HG02623 (cell line): ENCODE measurements around the gene SLC4A2.

Experiments
- ATAC-seq: cut with Tn5 transposase; IDR thresholded peaks from one replicate; pipeline ENCODE4 v1.9.1; 2021; ENCODE audit warnings: moderate library complexity; ENCODE audit not compliant: unreplicated experiment

SLC4A2 gene

DNA sequence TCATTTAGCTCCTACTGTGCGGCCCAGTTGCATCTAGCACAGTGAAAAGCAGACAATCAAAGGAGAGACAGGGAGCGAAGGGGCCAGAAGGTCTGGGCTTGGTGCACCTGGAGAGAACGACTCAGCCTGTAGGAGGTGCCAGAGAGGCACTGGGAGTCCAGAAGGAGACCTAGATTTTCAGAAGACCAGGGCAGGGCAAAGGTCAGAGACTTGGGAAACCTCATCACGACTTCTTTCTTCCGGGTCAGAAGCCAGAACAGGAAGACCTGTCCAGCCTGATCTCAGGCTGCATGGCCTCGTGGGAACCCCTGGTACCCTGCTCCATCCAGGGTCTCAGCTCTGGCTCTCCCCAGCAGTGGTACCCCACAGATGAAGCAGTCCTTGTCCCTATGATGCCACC, 32.0 kb downstream of the SLC4A2 start:
- ATAC-seq = no peak

GRCh38 chr7:151091988-151092387, 32.6 kb downstream of the SLC4A2 start:
- ATAC-seq = no peak

DNA sequence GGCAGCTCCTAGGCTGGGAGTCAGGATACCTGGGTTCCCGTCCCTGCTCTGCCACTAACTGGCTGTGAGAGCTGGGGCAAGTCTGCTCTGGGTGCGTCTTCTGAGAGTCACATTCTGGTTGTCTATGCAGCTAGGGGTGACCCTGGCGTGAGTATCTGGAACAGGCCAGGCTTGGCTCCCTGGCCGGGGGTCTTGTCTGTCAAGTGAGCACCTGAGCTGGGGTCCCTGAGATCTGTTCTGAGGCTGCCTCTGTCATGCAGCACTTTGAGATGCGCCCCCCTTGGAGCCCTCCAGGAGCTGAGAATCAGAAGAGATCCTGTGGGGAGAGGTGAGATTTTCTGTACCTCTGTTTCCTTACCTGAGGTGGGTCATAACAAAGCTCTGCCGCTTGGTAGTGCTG, 34.4 kb downstream of the SLC4A2 start:
- ATAC-seq = no peak

- no peak for ATAC-seq
Observed at GRCh38 chr7:151094675-151095074, 35.3 kb downstream of the SLC4A2 start.

- no peak for ATAC-seq
Observed at GRCh38 chr7:151095123-151095797, 35.9 kb downstream of the SLC4A2 start.

DNA sequence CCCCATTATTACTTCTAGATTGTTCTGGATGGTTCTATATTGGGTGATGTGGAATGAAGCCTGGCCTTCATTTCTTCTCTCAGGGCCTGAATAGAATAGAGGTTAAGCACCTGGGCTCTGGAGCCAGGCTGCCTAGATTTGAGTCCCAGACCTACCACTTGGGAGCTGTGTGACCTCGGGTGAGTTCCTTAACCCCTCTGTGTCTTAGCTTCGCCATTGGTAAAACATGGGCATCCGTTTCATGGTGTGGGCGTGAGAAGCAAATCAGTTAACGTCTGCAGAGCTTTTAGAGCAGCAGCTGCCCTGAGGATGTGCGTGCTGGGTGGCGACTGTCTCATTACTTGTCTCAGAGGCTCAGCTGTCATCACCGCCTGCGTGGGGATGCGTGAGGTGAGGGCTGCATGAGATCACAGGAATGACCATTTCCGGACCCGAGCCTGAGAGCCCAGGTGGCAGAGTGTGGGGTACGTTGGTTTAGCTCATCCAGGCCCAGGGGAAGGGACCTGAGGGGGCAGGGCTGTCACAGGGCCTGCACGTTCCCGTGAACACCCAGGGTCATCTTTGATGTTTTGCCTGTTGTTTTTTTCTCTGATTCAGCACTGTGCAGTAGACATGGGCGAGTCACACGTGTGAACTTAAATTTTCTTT, 36.6 kb downstream of the SLC4A2 start:
- ATAC-seq = no peak

DNA sequence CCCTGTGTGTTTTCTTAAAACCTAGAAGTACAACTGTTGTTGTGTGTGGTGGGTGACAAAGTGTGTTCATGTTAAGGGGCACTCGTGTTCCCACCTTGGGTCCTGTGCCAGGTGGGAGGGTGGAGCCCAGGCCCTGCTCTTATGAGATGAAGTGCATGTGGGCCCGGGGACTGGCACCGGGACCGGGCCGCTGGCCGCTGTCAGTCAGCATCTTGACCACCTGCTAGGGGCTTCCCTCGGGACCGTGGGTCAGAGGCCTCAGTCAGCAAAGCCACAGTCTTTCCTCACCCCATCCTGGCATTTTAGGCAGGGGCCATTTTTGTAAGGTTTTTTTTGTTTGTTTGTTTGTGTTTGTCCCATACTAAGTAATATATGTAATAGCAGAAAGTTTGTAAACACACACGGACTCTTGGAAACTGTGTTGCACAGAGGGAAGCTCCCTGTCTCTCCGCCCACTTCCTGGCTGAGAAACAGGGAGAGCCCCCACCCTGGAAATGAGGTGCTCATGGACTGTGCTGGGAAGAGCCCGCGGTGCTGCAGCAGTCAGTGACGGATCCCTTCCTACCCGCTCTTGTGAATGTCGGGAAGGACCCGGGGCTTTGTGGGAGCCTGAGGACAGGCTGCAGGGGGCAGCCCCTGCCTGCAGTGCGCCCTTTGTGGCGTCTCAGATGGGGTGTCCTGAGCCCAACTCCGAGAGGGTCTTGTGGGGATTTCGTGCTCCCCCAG, 40.3 kb downstream of the SLC4A2 start:
- no peak for ATAC-seq

GRCh38 chr7:151100921-151101320, 41.5 kb downstream of the SLC4A2 start:
- no peak for ATAC-seq

DNA sequence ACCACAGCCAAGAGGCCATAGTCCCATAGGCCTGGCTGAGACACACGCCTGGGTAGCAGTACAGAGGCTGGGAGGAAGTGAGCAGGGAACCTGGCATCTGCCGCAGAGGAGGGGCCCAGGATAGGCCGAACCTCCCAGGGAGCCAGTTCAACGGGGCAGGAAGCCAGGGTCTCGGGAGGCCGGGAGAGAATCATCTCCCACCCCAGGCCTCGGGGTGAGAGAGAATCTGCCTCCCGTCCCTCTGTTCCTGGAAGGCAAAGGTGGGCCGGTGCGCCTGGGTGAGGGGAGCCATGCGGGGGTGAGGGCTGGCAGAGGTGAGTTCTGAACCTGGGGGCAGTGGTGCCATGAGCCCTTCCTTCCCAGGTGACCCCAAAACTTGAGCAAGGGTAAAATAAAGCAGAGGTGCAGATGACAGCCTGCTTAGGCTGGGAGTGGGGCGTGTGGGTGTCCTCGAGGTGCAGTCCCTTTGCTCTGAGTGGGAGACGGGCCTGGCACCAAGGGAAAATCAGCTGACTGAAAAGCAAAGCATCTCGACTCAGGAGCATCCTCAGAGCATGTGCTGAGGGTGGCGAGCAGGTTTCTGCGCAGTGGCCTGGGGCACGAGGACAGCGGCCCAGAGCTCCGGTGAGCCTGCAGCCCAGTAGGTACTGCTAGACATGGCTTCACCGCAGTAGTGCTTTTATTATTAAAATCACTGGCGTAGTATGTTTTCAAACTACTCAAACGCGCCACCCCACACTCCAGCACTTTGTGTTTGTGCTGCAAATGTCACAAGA, 42.4 kb downstream of the SLC4A2 start:
- ATAC-seq = no peak

GRCh38 chr7:151102991-151103390, 43.6 kb downstream of the SLC4A2 start:
- no peak for ATAC-seq

DNA sequence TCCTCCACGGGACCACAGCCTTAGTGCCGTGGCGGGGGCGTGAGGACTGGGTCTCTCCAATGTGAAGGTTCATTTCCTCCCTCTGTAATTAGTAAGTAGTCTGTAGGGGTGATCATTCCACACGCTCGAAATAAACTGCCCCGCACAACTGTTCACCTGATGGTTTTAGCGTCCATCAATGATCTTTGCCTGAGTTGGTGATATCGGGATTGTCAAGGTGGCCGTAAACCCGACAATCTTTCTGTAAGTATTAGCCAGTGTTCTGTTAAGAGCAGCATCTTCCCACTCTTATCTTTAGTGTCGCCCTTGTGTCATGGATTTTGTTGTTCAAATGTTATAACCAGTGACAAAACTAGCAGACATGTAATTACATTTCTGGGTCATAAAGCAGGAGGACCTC, 44.6 kb downstream of the SLC4A2 start:
- no peak for ATAC-seq

DNA sequence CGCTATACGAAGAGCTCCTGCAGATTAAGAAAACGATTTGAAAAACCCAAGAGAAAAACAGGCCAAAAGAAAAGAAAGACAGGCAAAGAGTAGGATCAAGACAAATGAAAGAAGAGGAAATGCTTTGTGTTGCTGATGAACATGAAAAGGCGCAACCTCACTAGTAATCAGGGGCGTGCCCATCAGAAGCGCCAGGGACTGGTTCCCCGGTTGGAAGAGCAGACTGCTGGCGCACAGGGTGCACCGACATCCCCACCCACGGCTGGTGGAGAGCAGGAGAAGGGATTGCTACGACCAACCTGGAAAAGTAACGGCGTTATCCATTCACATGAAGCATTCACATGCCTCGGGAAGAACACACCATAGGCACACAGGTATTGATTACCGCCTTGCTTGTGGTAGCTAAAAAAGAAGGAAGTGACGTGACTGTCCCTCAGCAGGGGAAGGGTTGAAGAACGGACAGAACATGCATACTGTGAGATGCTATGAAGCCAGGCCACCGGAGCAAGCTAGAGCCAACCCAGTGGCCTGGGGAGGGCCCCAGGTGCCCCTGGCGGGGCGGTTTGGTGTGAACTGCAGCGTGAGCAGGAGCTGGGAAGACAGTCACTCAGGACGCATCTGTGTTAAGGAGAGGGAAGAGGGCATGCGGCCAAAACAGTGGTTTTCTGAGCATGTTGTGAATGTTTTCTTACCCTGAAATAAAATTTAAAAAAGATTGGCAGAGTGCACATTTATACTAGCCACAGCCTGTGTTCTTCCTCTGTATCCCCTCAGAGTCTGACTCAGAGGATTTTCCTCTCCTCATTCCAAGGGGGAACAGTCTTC, 45.2 kb downstream of the SLC4A2 start:
- ATAC-seq = no peak

- ATAC-seq = no peak
Observed at GRCh38 chr7:151107882-151108281, 48.5 kb downstream of the SLC4A2 start.

- no peak for ATAC-seq
Observed at GRCh38 chr7:151109094-151110048, 50.0 kb downstream of the SLC4A2 start.

GRCh38 chr7:151110236-151110940, 51.0 kb downstream of the SLC4A2 start:
- ATAC-seq = no peak

DNA sequence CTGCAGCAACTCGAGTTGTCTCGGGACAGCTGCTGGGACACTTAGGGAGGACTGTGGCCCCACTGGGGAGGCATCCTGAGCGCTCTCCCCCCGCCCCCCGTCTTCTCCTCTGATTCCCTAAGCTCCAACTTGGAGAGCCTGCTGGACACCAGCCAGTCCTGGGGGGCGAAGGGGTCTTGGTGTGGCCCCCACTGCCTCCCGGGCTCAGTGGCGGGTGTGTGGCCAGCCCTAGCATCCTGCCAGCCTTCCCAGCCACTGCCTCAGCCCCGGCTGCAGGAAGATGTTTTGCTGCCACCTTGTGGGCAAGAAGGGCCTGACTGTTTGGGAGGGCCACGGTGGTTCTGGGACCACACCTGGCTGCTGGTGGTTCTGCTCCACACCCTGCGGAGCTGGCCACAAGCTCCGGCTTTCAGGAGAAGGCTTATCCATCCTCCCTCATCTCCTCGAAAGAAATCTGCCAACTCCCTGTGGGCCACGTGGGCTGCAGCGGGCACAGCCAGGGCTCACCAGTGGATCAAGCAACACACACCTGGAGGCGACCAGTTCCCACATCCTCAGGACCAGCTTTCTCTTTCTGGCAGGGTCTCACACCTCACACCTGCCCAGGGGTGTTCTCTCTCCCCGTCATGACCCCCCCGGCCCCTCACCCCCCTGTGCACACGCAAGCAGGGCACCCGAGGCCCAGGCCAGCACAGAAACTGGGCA, 51.7 kb downstream of the SLC4A2 start:
- peak; percentile 61 for ATAC-seq

DNA sequence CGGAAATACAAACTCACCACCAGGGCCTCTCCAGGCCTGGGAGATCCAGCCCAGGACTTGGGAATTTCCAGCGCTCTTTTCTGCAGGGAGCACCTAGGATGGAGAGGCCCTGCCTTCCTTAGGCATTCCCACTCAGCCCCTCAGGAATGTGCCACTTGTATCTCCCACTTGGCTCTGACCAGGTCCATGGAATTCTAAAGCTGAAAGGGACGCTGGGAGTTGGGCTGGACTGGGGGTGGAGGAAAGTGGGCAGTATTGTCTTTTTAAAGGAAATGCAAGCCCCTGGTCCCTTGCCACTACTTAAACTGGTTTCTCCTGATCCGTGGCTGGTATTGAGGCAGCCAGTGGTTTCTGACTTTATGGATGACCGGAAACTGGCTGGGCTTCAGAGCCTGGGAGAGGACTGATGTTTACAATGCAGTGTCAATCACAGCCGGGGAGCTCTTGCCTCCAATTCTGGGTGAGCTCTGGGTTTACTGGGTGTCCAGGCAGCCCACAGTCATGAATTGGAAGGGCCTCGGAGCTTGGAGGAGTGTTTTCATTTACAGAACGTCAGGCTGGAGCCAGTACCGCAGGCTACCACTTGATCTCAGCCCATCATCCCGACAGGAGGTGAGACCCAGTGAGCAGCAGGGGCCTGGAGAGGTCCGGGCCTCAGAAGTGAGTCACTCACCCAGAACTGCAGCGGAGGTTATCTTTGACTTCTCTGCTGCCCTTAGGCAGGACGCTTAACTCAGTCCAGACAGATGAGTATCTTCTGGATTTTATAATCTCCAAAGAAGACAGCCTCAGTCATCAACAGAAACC, 54.2 kb downstream of the SLC4A2 start:
- no peak for ATAC-seq
